GM21360 (cell line): ENCODE results near the gene CIRBP.

Experiments used
- ATAC-seq: cut with Tn5 transposase; IDR thresholded peaks from one replicate; pipeline ENCODE4 v1.9.1; 2021; ENCODE audit warnings: mild to moderate bottlenecking, moderate library complexity; ENCODE audit not compliant: unreplicated experiment

The CIRBP gene

GRCh38 chr19:1278074-1278473, 8.9 kb downstream of the CIRBP start:
- no peak for ATAC-seq

- no peak for ATAC-seq
These were observed 9.9 kb downstream of the CIRBP start for GRCh38 chr19:1278713-1279660.

GRCh38 chr19:1279782-1280341, 10.7 kb downstream of the CIRBP start:
- ATAC-seq = no peak

- no peak for ATAC-seq
These were observed 11.8 kb downstream of the CIRBP start for GRCh38 chr19:1280636-1281568.

- ATAC-seq = no peak
These were observed 12.6 kb downstream of the CIRBP start for GRCh38 chr19:1281569-1282287.

GRCh38 chr19:1282588-1283206, 13.6 kb downstream of the CIRBP start:
- no peak for ATAC-seq

- ATAC-seq = no peak
These were observed 14.2 kb downstream of the CIRBP start for GRCh38 chr19:1283207-1283916.

- ATAC-seq = no peak
These were observed 14.8 kb downstream of the CIRBP start for GRCh38 chr19:1283917-1284292.

GRCh38 chr19:1284293-1284978, 15.3 kb downstream of the CIRBP start:
- no peak for ATAC-seq

- no peak for ATAC-seq
These were observed 16.0 kb downstream of the CIRBP start for GRCh38 chr19:1284979-1285736.

- no peak for ATAC-seq
These were observed 16.7 kb downstream of the CIRBP start, which contains the start of gene EFNA2 for GRCh38 chr19:1285737-1286360. Gene EFNA2 (plus strand): TSS chr19:1285873. CDS start chr19:1286169, 296 bp downstream.

- ATAC-seq = no peak
These were observed 17.6 kb downstream of the CIRBP start for GRCh38 chr19:1286487-1287353.

GRCh38 chr19:1287354-1288225, 18.5 kb downstream of the CIRBP start:
- ATAC-seq = no peak

- ATAC-seq = no peak
These were observed 19.1 kb downstream of the CIRBP start for GRCh38 chr19:1288226-1288612.

GRCh38 chr19:1288833-1289685, 19.9 kb downstream of the CIRBP start:
- no peak for ATAC-seq
